T-cell (primary cell): ENCODE measurements around the gene MYRIP. TPM values are rescaled to one million over a fixed set of nuclear protein-coding genes. Genes with fewer than 3 reads are reported as not detected.
"Not testable (repeated sequence)": the region's sequence is repeated elsewhere in the genome, so short reads cannot be mapped to it uniquely, and the experiment has no call there.

Experiments
- ATAC-seq, 4 experiments: fragments of 200-7000 bp in 3 of 4; fragments of 150-1000 bp in 1 of 4; cut with Tn5 transposase; replicated peaks in 1 of 4; 1 replicate in 3 of 4; 2 replicates in 1 of 4; pipeline ENCODE4 v1.10.0; 2021; ENCODE audit warnings: moderate library complexity in 3 of 4, mild to moderate bottlenecking in 2 of 4, moderate number of reproducible peaks in 1 of 4
- CTCF ChIA-PET, 2 donors: fragments of 300-600 bp; sonication (Branson Sonifier 250); formaldehyde crosslinking; loops; one replicate each; lab custom pipeline; 2022; ENCODE audit warnings: antibody characterized with exemption in 2 of 2; lab: Charles Lee
- POLR2A ChIA-PET, 2 donors: fragments of 300-600 bp; sonication (Branson Sonifier 250); formaldehyde crosslinking; loops; one replicate each; lab custom pipeline; 2022; ENCODE audit warnings: antibody characterized with exemption in 2 of 2; lab: Charles Lee
- DNase-seq, 35 experiments: peaks; one replicate each; pipeline versions ENCODE4 v3.0.0 to v3.0.0-alpha.2; 2013 to 2023
- H3K27ac ChIP-seq: one replicate; pipeline ENCODE4 v1.5.1; 2013; ENCODE audit warnings: low read length
- H3K27me3 ChIP-seq, 2 experiments: replicated peaks in 1 of 2; 1 replicate in 1 of 2; 2 replicates in 1 of 2; pipeline versions ENCODE4 v1.6.1 to v1.7.0; 2013; ENCODE audit warnings: low read length in 1 of 2, mixed read lengths in 1 of 2; ENCODE audit not compliant: control insufficient read depth in 2 of 2, insufficient read depth in 2 of 2; ENCODE audit errors: extremely low read depth in 1 of 2
- H3K36me3 ChIP-seq, 2 donors: 1 replicate in 1 of 2; 2 replicates in 1 of 2; pipeline versions ENCODE4 v1.6.1 to v1.7.0; 2013; ENCODE audit warnings: low read length in 1 of 2; ENCODE audit not compliant: control insufficient read depth in 2 of 2, insufficient read depth in 1 of 2; ENCODE audit errors: extremely low read depth in 1 of 2
- H3K4me1 ChIP-seq, 2 experiments: 1 replicate in 1 of 2; 2 replicates in 1 of 2; pipeline versions ENCODE4 v1.6.1 to v1.7.0; 2013; ENCODE audit warnings: low read length in 2 of 2, mixed read lengths in 1 of 2; ENCODE audit not compliant: insufficient read depth in 2 of 2, control insufficient read depth in 1 of 2; ENCODE audit errors: extremely low read depth in 1 of 2
- H3K4me3 ChIP-seq, 2 donors: 1 replicate in 1 of 2; 2 replicates in 1 of 2; pipeline versions ENCODE4 v1.5.1 to v1.7.0; 2013; ENCODE audit warnings: mild to moderate bottlenecking in 2 of 2, low read length in 1 of 2, moderate library complexity in 1 of 2; ENCODE audit not compliant: control insufficient read depth in 1 of 2; ENCODE audit errors: extremely low read depth in 1 of 2
- H3K9me3 ChIP-seq: 2 replicates; pipeline ENCODE4 v1.7.0; 2013
- H3K27ac Mint-ChIP-seq, 2 donors: one replicate each; pipeline ENCODE4 v1.8.0; 2020 to 2021; ENCODE audit warnings: mild to moderate bottlenecking in 2 of 2, mixed read lengths in 2 of 2
- H3K27me3 Mint-ChIP-seq, 2 donors: one replicate each; pipeline ENCODE4 v1.8.0; 2021 to 2022; ENCODE audit warnings: mixed read lengths in 2 of 2
- H3K36me3 Mint-ChIP-seq: one replicate; pipeline ENCODE4 v1.8.0; 2021; ENCODE audit warnings: mixed read lengths
- H3K4me1 Mint-ChIP-seq, 3 donors: one replicate each; pipeline ENCODE4 v1.8.0; 2020 to 2022; ENCODE audit warnings: mixed read lengths in 3 of 3, mild to moderate bottlenecking in 1 of 3
- H3K4me3 Mint-ChIP-seq, 3 donors: one replicate each; pipeline ENCODE4 v1.8.0; 2020 to 2022; ENCODE audit warnings: mild to moderate bottlenecking in 3 of 3, mixed read lengths in 3 of 3, moderate library complexity in 3 of 3
- H3K9me3 Mint-ChIP-seq, 3 donors: one replicate each; pipeline ENCODE4 v1.8.0; 2020 to 2022; ENCODE audit warnings: mixed read lengths in 3 of 3
- WGBS: methylation state at CpG from one replicate; pipeline ENCODE4 v1.1.5; 2013; ENCODE audit warnings: missing lambda C conversion rate; ENCODE audit not compliant: insufficient coverage; 5-methylcytosine and 5-hydroxymethylcytosine counted together
- total RNA-seq, 35 experiments: library from RNA in 6 of 35; stranded (reverse) in 6 of 35; fragments of 120-200 nt in 1 of 35; gene quantifications; one replicate each; pipeline versions ENCODE4 v1.2.1 to v1.2.4 and lab custom pipeline; 2013 to 2026

MYRIP gene
- total RNA-seq, 5 donors from 2014 or later (not counting 1 experiment from before 2014, with no cell fraction given): not detected

DNA sequence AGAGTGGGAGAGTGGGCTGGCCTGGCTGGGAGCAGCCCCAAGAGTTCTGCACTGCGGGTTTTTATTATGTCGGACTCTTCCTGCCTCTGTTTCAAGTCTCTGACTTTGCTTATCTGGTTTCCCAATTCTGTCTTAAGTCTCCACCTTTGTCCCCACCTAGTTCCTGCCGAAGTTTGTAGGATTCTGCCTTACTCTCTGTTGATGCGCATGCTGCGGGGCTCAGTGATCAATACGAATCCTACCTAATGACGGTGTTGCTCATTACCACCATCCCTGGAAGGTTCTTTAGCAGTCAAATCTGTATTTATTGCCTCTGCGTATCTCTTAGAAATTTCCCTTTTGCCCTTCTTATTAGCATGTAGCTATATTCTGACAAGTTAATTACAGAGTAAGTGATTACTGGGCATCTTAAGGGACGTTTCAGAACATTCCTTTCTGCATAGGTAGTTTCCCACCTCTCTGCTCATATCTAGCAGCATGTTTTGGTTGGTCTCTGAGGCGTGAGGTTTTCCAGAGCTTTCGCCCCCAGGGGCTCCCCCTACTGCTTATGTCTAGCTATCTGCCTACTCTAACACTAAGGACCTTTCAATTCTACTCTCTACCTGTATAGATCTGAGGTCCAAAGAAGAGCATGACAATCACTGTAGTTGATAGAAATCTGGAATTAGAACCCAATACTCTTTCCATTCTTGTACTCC lies 264.1 kb downstream of the MYRIP start:
- no peaks in the 10 kb centered on the region for H3K36me3 ChIP-seq
- CTCF ChIA-PET: no interaction called here
- no peaks in the 10 kb centered on the region for H3K9me3 ChIP-seq
- POLR2A ChIA-PET: interaction anchor here in 1 of 2 donors (0.6 kb wide), 1 partner anchor 173 kb away, joined by 3 read pairs; no protein-coding TSS in a partner anchor
- H3K4me1 ChIP-seq: no peaks in the 10 kb centered on the region
- peaks cover 0 to 3% of the 10 kb centered on the region in 2 experiments for H3K27me3 ChIP-seq
- no peak overlapping the region for H3K27ac ChIP-seq
- no peak overlapping the region for H3K4me3 ChIP-seq
- no peaks in the 10 kb centered on the region for H3K9me3 Mint-ChIP-seq
- peaks cover 4 to 15% of the 10 kb centered on the region in 2 donors for H3K27me3 Mint-ChIP-seq
- ATAC-seq: no peak
- H3K4me3 Mint-ChIP-seq: no peak overlapping the region
- no peaks in the 10 kb centered on the region for H3K4me1 Mint-ChIP-seq
- 60% methylated on average over 5 of the region's 11 CpGs for whole genome bisulfite sequencing
- H3K27ac Mint-ChIP-seq: no peak overlapping the region
- no peaks in the 10 kb centered on the region for H3K36me3 Mint-ChIP-seq
- no peak for DNase-seq

DNA sequence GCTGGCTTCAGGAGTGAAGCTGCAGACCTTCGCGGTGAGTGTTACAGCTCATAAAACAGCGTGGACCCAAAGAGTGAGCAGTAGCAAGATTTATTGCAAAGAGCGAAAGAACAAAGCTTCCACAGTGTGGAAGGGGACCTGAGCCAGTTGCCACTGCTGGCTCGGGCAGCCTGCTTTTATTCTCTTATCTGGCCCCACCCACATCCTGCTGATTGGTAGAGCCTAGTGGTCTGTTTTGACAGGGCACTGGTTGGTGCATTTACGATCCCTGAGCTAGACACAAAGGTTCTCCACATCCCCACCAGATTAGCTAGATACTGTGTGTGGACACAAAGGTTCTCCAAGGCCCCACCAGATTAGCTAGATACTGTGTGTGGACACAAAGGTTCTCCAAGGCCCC lies 267.7 kb downstream of the MYRIP start:
- H3K4me3 Mint-ChIP-seq, H3K27me3 ChIP-seq, H3K4me3 ChIP-seq, H3K9me3 Mint-ChIP-seq, DNase-seq, ATAC-seq, H3K4me1 Mint-ChIP-seq, H3K27ac Mint-ChIP-seq, H3K4me1 ChIP-seq, POLR2A ChIA-PET, CTCF ChIA-PET, H3K36me3 ChIP-seq, H3K27ac ChIP-seq, H3K36me3 Mint-ChIP-seq, H3K9me3 ChIP-seq: not testable (repeated sequence)
- 90% methylated on average over 2 of the region's 6 CpGs for WGBS
- H3K27me3 Mint-ChIP-seq: peaks cover 2 to 14% of the 10 kb centered on the region in 2 donors

DNA sequence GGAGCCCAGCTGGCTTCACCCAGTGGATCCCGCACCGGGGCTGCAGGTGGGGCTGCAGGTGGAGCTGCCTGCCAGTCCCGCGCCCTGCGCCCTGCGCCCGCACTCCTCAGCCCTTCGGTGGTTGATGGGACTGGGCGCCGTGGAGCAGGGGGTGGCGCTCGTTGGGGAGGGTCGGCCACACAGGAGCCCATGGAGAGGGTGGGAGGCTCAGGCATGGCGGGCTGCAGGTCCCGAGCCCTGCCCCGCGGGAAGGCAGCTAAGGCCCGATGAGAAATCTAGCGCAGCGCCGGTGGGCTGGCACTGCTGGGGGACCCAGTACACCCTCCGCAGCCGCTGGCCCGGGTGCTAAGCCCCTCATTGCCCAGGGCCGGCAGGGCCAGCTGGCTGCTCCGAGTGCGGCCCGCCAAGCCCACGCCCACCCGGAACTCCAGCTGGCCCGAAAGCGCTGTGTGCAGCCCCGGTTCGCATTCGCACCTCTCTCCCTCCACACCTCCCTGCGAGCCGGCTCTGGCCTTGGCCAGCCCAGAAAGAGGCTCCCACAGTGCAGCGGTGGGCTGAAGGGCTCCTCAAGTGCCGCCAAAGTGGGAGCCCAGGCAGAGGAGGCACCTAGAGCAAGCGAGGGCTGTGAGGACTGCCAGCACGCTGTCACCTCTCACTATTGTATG lies 268.6 kb downstream of the MYRIP start:
- H3K27me3 Mint-ChIP-seq: peaks cover 2 to 18% of the 10 kb centered on the region in 2 donors
- H3K27ac ChIP-seq, H3K4me3 Mint-ChIP-seq, H3K4me3 ChIP-seq, H3K9me3 Mint-ChIP-seq, H3K36me3 Mint-ChIP-seq, H3K9me3 ChIP-seq, H3K36me3 ChIP-seq, ATAC-seq, H3K4me1 Mint-ChIP-seq, CTCF ChIA-PET, H3K27me3 ChIP-seq, DNase-seq, H3K27ac Mint-ChIP-seq, POLR2A ChIA-PET, H3K4me1 ChIP-seq: not testable (repeated sequence)
- 98% methylated on average over 20 of the region's 41 CpGs for WGBS

DNA sequence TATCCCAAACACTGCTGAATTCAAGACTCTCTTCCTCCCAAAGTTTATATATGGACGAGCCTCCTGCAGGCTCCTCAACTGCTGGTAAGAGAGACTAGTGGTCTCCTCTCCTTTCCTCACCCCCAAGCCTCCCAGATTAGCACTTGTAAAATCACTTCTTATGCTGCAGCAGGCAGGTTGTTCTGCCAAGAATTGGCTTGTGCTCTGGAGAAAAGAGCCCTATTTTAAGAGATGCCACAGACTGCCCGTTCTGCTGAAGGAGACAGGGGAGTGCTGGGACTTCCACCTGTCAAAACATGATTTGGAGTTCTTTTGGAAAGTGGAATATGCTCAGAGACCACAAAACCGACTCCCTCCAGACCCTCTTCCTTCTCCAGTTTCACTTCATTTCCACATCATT lies 269.2 kb downstream of the MYRIP start:
- Histone ChIP-seq H3K36me3 (no peaks in the 10 kb centered on the region), H3K27ac (no peak overlapping the region), H3K4me3 (no peak overlapping the region), H3K4me1 (no peaks in the 10 kb centered on the region), H3K27me3 (no peaks in the 10 kb centered on the region), H3K9me3 (no peaks in the 10 kb centered on the region)
- DNase-seq (no peak), ATAC-seq (no peak)
- ChIA-PET POLR2A (no interaction called here), CTCF (no interaction called here)
- Mint-ChIP-seq H3K27ac (no peak overlapping the region), H3K36me3 (no peaks in the 10 kb centered on the region), H3K9me3 (peaks cover 4 to 8% (median 6%) of the 10 kb centered on the region in 3 donors), H3K27me3 (peaks cover 8 to 18% of the 10 kb centered on the region in 2 donors), H3K4me1 (no peaks in the 10 kb centered on the region), H3K4me3 (no peak overlapping the region)
- WGBS: no CpG with 5 or more reads among the region's 3 CpGs

DNA sequence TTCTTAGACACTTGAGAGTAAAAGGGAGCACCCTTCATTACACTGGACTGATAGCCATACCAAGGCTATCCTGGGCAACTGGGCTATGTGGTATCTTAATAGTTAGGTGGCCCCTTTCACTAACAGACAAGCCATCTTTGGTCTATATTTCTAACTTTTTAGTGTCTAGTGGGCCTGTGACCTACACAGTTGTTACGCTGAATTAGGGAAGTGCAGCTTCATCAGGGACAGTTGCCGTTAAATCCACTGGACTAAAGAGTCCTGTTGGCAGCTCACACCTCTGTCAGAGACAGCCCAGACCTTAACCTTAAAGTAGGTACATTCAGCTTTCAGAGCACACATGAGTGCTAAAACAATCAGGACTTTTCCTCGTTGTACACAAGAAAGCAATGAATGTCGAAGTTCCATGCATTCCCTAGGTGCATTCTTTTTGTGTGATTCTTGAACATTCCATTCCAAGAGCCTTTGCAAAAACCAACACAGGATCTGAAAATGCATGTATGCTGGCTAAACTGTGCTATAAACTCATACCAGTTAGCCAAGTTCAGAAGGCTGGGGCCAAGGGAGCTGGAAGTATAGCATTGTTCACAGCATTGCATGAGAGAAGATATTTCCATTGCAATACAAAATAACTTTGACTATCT lies 269.9 kb downstream of the MYRIP start:
- peaks cover 4 to 8% (median 6%) of the 10 kb centered on the region in 3 donors for H3K9me3 Mint-ChIP-seq
- no peaks in the 10 kb centered on the region for H3K36me3 Mint-ChIP-seq
- no peak for ATAC-seq

DNA sequence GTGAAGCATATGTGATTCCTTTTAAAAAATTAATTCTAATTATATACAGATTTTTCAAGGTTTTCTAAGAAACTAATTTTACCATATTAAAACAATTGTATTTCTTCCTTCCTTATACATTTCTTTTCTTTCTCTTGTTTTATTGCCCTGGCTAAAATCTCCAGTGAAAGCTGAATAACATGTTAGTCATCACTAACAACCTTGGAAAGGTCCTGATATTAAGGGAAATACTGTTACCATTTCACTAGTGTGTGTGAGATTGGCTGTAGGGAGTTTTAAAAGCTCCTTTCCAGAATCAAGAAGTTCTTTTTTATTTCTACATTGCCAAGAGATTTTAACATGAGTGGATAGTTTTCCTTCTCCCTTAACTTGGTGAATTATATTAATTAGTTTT lies 270.4 kb downstream of the MYRIP start:
- H3K27me3 Mint-ChIP-seq: peaks cover 9 to 17% of the 10 kb centered on the region in 2 donors
- ChIA-PET POLR2A (interaction anchor here in 1 of 2 donors (0.6 kb wide), 1 partner anchor 8 kb away, joined by 5 read pairs; no protein-coding TSS in a partner anchor), CTCF (no interaction called here)
- no peak for ATAC-seq
- no peak for DNase-seq
- H3K27ac Mint-ChIP-seq: no peak overlapping the region
- Histone ChIP-seq H3K27me3 (no peaks in the 10 kb centered on the region), H3K36me3 (no peaks in the 10 kb centered on the region), H3K27ac (no peak overlapping the region), H3K9me3 (no peaks in the 10 kb centered on the region), H3K4me3 (no peak overlapping the region), H3K4me1 (no peaks in the 10 kb centered on the region)
- no peaks in the 10 kb centered on the region for H3K36me3 Mint-ChIP-seq
- H3K4me3 Mint-ChIP-seq: no peak overlapping the region
- H3K9me3 Mint-ChIP-seq: peaks cover 4 to 8% (median 6%) of the 10 kb centered on the region in 3 donors
- no peaks in the 10 kb centered on the region for H3K4me1 Mint-ChIP-seq

More for the DNA sequence above, 269.9 kb downstream of the MYRIP start:
- no peak overlapping the region for H3K4me3 Mint-ChIP-seq
- 87% methylated on average over 3 of the region's 4 CpGs for WGBS
- H3K36me3 ChIP-seq: no peaks in the 10 kb centered on the region
- POLR2A ChIA-PET: interaction anchor here in 1 of 2 donors (0.6 kb wide), 1 partner anchor 9 kb away, joined by 5 read pairs; no protein-coding TSS in a partner anchor
- no peak overlapping the region for H3K27ac ChIP-seq
- H3K4me1 ChIP-seq: no peaks in the 10 kb centered on the region
- no peak for DNase-seq
- CTCF ChIA-PET: no interaction called here
- H3K27ac Mint-ChIP-seq: no peak overlapping the region
- no peaks in the 10 kb centered on the region for H3K27me3 ChIP-seq
- no peak overlapping the region for H3K4me3 ChIP-seq
- peaks cover 9 to 17% of the 10 kb centered on the region in 2 donors for H3K27me3 Mint-ChIP-seq
- no peaks in the 10 kb centered on the region for H3K9me3 ChIP-seq
- H3K4me1 Mint-ChIP-seq: no peaks in the 10 kb centered on the region
